ENCODE data around the gene TEPSIN. TPM values are rescaled to one million over a fixed set of nuclear protein-coding genes. Genes with fewer than 3 reads are reported as not detected.

The TEPSIN gene
- total and polyA plus RNA-seq, 3 donors from 2014 or later: 32.0 to 83.0 (median 55.4) TPM

GRCh38 chr17:81276781-81277180, 37.9 kb upstream of the TEPSIN start:
- TF ChIP-seq POLR2A (IDR thresholded peaks at IDR 0.05): no peak
- TF ChIP-seq, protein P1, sequence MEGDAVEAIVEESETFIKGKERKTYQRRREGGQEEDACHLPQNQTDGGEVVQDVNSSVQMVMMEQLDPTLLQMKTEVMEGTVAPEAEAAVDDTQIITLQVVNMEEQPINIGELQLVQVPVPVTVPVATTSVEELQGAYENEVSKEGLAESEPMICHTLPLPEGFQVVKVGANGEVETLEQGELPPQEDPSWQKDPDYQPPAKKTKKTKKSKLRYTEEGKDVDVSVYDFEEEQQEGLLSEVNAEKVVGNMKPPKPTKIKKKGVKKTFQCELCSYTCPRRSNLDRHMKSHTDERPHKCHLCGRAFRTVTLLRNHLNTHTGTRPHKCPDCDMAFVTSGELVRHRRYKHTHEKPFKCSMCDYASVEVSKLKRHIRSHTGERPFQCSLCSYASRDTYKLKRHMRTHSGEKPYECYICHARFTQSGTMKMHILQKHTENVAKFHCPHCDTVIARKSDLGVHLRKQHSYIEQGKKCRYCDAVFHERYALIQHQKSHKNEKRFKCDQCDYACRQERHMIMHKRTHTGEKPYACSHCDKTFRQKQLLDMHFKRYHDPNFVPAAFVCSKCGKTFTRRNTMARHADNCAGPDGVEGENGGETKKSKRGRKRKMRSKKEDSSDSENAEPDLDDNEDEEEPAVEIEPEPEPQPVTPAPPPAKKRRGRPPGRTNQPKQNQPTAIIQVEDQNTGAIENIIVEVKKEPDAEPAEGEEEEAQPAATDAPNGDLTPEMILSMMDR (IDR thresholded peaks at IDR 0.05): no peak
- Histone ChIP-seq H3K4me1 (peaks cover 4% of the 10 kb centered on the region), H3K9me3 (no peaks in the 10 kb centered on the region), H3K4me3 (no peak overlapping the region), H3K27ac (no peak overlapping the region), H3K36me3 (ENCODE audit: low read depth, missing control alignments) (no peaks in the 10 kb centered on the region), H3K27me3 (no peaks in the 10 kb centered on the region)
- intact Hi-C loops (cut with DNase I; ENCODE audit: low total_unique reads): no loop called here
- whole genome bisulfite sequencing, 2 donors: 88% methylated on average over 10 to 11 of the region's 11 CpGs
- no peak for DNase-seq

- 92 to 96% methylated on average over 8 to 14 of the region's 14 CpGs for WGBS, 2 donors
- intact Hi-C loops (cut with DNase I; ENCODE audit: low total_unique reads): no loop called here
- no peak overlapping the region for H3K4me3 ChIP-seq
- no peaks in the 10 kb centered on the region for H3K36me3 ChIP-seq (ENCODE audit: low read depth, missing control alignments)
- no peak overlapping the region for H3K27ac ChIP-seq
- DNase-seq: no peak
- no peak for TF ChIP-seq POLR2A (IDR thresholded peaks at IDR 0.05)
- TF ChIP-seq, protein P1 (IDR thresholded peaks at IDR 0.05): no peak
- no peaks in the 10 kb centered on the region for H3K9me3 ChIP-seq
- H3K27me3 ChIP-seq: no peaks in the 10 kb centered on the region
- peaks cover 4% of the 10 kb centered on the region for H3K4me1 ChIP-seq
Observed at GRCh38 chr17:81274471-81274855, 35.6 kb upstream of the TEPSIN start.

DNA sequence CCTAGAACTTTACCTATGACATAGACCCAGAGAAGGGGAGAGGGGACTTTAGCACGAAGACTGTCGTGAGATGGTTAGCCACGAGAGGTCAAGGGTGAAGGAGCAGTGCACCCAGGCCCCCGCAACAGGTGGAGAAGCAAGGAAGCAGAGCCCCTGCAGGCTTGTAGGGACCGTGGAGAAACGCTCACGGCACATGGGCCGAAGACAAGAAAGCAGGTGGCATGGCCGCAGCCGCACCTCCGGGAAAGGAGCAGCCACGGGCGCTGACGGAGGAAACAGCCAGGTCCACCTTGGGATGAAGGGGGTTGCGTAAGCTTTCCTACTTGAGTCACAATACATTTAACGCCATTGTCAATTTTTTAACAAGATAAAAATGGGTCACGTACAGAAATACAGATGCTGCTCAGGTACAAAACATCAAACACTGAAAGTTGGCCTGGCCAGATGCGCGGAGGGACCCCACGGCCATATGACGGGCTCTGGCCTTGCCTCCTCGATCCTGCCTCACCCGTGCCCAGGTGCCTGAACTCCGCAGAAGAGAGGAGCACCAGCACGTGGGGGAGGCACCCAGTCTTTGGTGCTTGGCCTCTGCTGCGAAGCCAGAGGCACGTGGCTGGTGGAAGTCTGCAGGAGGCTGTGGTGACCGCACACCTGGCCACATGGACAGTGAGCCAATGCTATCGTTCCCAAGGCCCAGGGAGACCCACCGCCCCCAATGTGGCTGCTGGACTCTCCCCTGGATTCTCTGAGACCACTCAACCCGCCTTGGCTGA, 35.0 kb upstream of the TEPSIN start:
- no peak overlapping the region for H3K4me3 ChIP-seq
- H3K9me3 ChIP-seq: no peaks in the 10 kb centered on the region
- no peaks in the 10 kb centered on the region for H3K27me3 ChIP-seq
- no peak overlapping the region for H3K27ac ChIP-seq
- WGBS, 2 donors: 92% methylated on average over 26 to 31 of the region's 31 CpGs
- H3K4me1 ChIP-seq: peaks cover 4% of the 10 kb centered on the region
- intact Hi-C loops (cut with DNase I; ENCODE audit: low total_unique reads): no loop called here
- no peaks in the 10 kb centered on the region for H3K36me3 ChIP-seq (ENCODE audit: low read depth, missing control alignments)
- TF ChIP-seq, protein P1 (IDR thresholded peaks at IDR 0.05): no peak
- no peak for TF ChIP-seq POLR2A (IDR thresholded peaks at IDR 0.05)
- no peak for DNase-seq

GRCh38 chr17:81272616-81273015, 33.8 kb upstream of the TEPSIN start:
- 87 to 90% methylated on average over 12 of the region's 12 CpGs for whole genome bisulfite sequencing, 2 donors
- no peaks in the 10 kb centered on the region for H3K27me3 ChIP-seq
- no peak for TF ChIP-seq POLR2A (IDR thresholded peaks at IDR 0.05)
- TF ChIP-seq, protein P1 (IDR thresholded peaks at IDR 0.05): no peak
- DNase-seq: no peak
- no peaks in the 10 kb centered on the region for H3K9me3 ChIP-seq
- no peak overlapping the region for H3K4me3 ChIP-seq
- no peaks in the 10 kb centered on the region for H3K36me3 ChIP-seq (ENCODE audit: low read depth, missing control alignments)
- intact Hi-C loops (cut with DNase I; ENCODE audit: low total_unique reads): no loop called here
- no peak overlapping the region for H3K27ac ChIP-seq
- no peaks in the 10 kb centered on the region for H3K4me1 ChIP-seq

DNA sequence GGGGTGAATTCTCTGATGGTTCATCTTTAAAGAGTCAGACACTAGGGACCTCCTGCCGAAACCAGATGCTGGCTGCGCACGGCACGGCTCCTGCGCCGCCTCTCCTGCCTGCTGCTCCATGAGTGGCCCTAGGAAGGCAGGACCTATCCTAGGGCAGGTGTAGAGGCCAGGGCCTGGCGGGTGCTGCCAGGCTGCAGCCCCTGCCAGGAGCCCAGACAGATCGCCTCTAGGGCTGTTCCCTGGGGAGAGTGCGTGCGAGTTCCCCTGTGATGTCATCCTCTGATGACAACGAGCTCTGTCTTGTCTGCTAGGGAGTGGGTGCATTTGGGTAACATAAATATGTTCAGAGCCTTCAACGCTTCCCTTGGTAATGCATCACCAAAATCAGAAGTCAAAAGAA, 32.4 kb upstream of the TEPSIN start:
- no peak overlapping the region for H3K27ac ChIP-seq

More for the DNA sequence above, 32.4 kb upstream of the TEPSIN start:
- H3K4me3 ChIP-seq: no peak overlapping the region
- no peaks in the 10 kb centered on the region for H3K36me3 ChIP-seq (ENCODE audit: low read depth, missing control alignments)
- no peaks in the 10 kb centered on the region for H3K27me3 ChIP-seq
- 95 to 100% methylated on average over 3 to 12 of the region's 12 CpGs for WGBS, 2 donors
- DNase-seq: no peak
- H3K9me3 ChIP-seq: no peaks in the 10 kb centered on the region
- TF ChIP-seq POLR2A (IDR thresholded peaks at IDR 0.05): no peak
- TF ChIP-seq, protein P1 (IDR thresholded peaks at IDR 0.05): no peak
- H3K4me1 ChIP-seq: no peaks in the 10 kb centered on the region
- intact Hi-C loops (cut with DNase I; ENCODE audit: low total_unique reads): no loop called here
